ENCODE data around the gene TMEM14A.
"Not testable (repeated sequence)": the region's sequence is repeated elsewhere in the genome, so short reads cannot be mapped to it uniquely, and the experiment has no call there.

TMEM14A gene

GRCh38 chr6:52670502-52671409 is at the start of gene TMEM14A:
Gene TMEM14A, plus strand, starts transcription at chr6:52671113. Its CDS starts 5,990 bp downstream, at chr6:52677103.
- peak; percentile 85 for DNase-seq (ENCODE audit: low spot score)

- no peak for DNase-seq (ENCODE audit: low spot score)
Measured at GRCh38 chr6:52621631-52622030, 49.3 kb upstream of the TMEM14A start.

GRCh38 chr6:52622810-52623209 is 48.1 kb upstream of the TMEM14A start:
- DNase-seq (ENCODE audit: low spot score) = no peak

- DNase-seq (ENCODE audit: low spot score) = no peak
Measured at GRCh38 chr6:52632011-52632410, 38.9 kb upstream of the TMEM14A start.

- DNase-seq (ENCODE audit: low spot score) = no peak
Measured at GRCh38 chr6:52634211-52634610, 36.7 kb upstream of the TMEM14A start.

GRCh38 chr6:52635049-52635577 is 35.8 kb upstream of the TMEM14A start:
- no peak for DNase-seq (ENCODE audit: low spot score)

GRCh38 chr6:52636830-52637229 is 34.1 kb upstream of the TMEM14A start:
- no peak for DNase-seq (ENCODE audit: low spot score)

- no peak for DNase-seq (ENCODE audit: low spot score)
Measured at GRCh38 chr6:52639493-52639892, 31.4 kb upstream of the TMEM14A start.

GRCh38 chr6:52640170-52640569 is 30.7 kb upstream of the TMEM14A start:
- no peak for DNase-seq (ENCODE audit: low spot score)

GRCh38 chr6:52640916-52641315 is 30.0 kb upstream of the TMEM14A start:
- no peak for DNase-seq (ENCODE audit: low spot score)

GRCh38 chr6:52641388-52641787 is 29.5 kb upstream of the TMEM14A start:
- no peak for DNase-seq (ENCODE audit: low spot score)

GRCh38 chr6:52641826-52642225 is 29.1 kb upstream of the TMEM14A start:
- no peak for DNase-seq (ENCODE audit: low spot score)

GRCh38 chr6:52642368-52642767 is 28.5 kb upstream of the TMEM14A start:
- DNase-seq (ENCODE audit: low spot score) = no peak

GRCh38 chr6:52643158-52643557 is 27.8 kb upstream of the TMEM14A start:
- DNase-seq (ENCODE audit: low spot score) = no peak

- DNase-seq (ENCODE audit: low spot score) = no peak
Measured at GRCh38 chr6:52644253-52644652, 26.7 kb upstream of the TMEM14A start.

- DNase-seq (ENCODE audit: low spot score) = no peak
Measured at GRCh38 chr6:52645976-52646375, 24.9 kb upstream of the TMEM14A start.

- no peak for DNase-seq (ENCODE audit: low spot score)
Measured at GRCh38 chr6:52647199-52647598, 23.7 kb upstream of the TMEM14A start.

- DNase-seq (ENCODE audit: low spot score) = no peak
Measured at GRCh38 chr6:52649536-52650160, 21.3 kb upstream of the TMEM14A start.

GRCh38 chr6:52650941-52651340 is 20.0 kb upstream of the TMEM14A start:
- DNase-seq (ENCODE audit: low spot score) = no peak

GRCh38 chr6:52653151-52653550 is 17.8 kb upstream of the TMEM14A start:
- DNase-seq (ENCODE audit: low spot score) = no peak

- DNase-seq (ENCODE audit: low spot score) = no peak
Measured at GRCh38 chr6:52654007-52654406, 16.9 kb upstream of the TMEM14A start.

- DNase-seq (ENCODE audit: low spot score) = no peak
Measured at GRCh38 chr6:52654592-52654991, 16.3 kb upstream of the TMEM14A start.

- not testable (repeated sequence) for DNase-seq (ENCODE audit: low spot score)
Measured at GRCh38 chr6:52655941-52656340, 15.0 kb upstream of the TMEM14A start.

All from HuH-7.5 (cell line).